HEK293 (cell line): ENCODE measurements around the gene TSPEAR.

ENCODE experiments used
- MYNN ChIP-seq: fragments of 450-650 bp; formaldehyde crosslinking; IDR thresholded peaks from 2 replicates; pipeline ENCODE4 v1.5.1; 2016; ENCODE audit warnings: missing biosample characterization, missing genetic modification characterization, borderline replicate concordance
- ZNF274 ChIP-seq, 2 experiments: fragments of 200-500 bp in 1 of 2; fragments of 450-650 bp in 1 of 2; sonication (Bioruptor generic) in 1 of 2; formaldehyde crosslinking in 1 of 2; IDR thresholded peaks; 2 replicates each; pipeline versions ENCODE4 v1.5.1 to v1.6.1; 2014 to 2016; ENCODE audit warnings: borderline replicate concordance in 1 of 2, inconsistent platforms in 1 of 2, low read length in 1 of 2, missing biosample characterization in 1 of 2, missing genetic modification characterization in 1 of 2

DNA sequence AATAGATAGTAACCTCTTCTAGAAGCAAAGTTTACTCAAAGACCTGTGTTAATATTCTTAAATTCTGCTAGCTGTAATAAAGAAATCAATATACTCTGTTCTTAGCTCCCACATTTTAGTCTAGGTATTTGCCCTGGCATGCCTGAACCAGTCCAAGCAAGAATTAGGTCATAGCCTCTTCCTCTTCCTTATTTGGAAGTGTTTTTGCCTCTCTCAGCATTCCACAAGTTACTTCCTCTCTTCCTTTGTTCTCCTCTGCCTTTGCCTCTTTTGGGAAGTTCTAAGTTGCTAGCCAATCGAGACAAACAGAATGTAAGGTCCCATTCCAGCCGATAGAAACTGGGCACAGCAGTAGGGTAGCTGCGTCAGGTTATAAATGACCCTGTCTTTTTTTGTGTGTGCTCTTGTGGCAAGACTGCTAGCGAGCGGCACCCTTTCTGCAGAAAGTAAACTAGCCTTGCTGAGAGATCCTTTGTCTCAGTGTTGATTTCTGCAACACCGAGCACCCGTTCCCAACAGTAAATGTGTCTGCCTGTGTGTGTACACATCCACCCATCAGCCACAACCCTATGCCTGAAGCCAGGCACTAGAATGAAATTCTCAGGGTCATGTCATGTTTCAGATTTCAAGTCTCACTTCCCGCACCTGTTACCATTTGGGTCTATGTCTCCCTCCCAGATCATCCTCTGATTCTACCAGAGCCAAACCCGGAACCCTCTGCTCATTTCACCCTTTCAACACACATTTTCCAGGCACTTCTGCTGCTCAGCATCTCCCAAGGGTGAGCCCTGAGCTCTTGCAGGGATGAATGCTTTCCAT, 218.6 kb downstream of the TSPEAR start:
- TF ChIP-seq ZNF274 (IDR thresholded peaks at IDR 0.05; ENCODE audit: low read length) (no peak), ZNF274 (tag by site-specific recombination; IDR thresholded peaks at IDR 0.05; ENCODE audit: borderline replicate concordance) (no peak), MYNN (tag by site-specific recombination) (no peak)
